HG02798 (cell line): Measurements from ENCODE around the gene MXD3.
"Not testable (repeated sequence)": the region's sequence is repeated elsewhere in the genome, so short reads cannot be mapped to it uniquely, and the experiment has no call there.

Source experiments
- ATAC-seq: cut with Tn5 transposase; IDR thresholded peaks from one replicate; pipeline ENCODE4 v1.9.1; 2021; ENCODE audit warnings: mild to moderate bottlenecking; ENCODE audit not compliant: unreplicated experiment, poor library complexity

The MXD3 gene

GRCh38 chr5:177288191-177288590 is 23.5 kb downstream of the MXD3 start:
- no peak for ATAC-seq

GRCh38 chr5:177276886-177277285 is 34.8 kb downstream of the MXD3 start:
- no peak for ATAC-seq

DNA sequence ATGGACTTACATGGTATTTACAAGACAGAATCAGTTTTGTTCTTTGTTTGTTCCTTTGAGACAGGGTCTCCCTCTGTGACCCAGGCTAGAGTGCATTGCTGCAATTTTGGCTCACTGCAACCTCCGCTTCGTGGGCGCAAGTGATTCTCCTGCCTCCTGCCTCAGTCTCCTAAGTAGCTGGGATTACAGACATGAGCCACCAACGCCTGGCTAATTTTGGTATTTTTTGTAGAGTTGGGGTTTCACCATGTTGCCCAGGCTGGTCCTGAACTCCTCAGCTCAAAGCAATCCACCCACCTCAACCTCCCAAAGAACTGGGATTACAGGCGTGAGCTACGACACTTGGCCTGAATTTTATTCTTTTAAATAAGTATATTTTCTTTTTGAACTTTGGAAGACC is 35.8 kb downstream of the MXD3 start:
- ATAC-seq: no peak

- ATAC-seq: no peak
Observed at GRCh38 chr5:177271113-177271512, 40.6 kb downstream of the MXD3 start.

DNA sequence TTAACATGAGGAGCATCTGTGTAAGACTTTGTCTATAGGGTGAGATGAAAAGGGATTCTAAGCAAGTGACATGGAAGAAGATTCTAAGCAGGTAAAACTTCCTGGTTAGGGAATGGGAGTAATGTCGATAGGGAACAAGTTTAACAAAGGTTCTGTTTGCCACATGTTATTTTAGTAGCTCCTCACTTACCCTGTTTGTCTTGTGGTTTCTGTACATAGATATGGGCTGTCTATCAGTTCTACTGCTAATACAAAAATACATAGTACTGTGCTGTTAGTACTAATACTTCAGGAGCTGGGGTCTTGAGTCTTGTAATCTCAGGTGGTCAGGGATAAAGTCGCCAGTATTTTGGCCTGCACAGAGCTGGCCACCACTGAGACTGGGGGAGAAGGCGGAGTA is 41.0 kb downstream of the MXD3 start:
- ATAC-seq: no peak

DNA sequence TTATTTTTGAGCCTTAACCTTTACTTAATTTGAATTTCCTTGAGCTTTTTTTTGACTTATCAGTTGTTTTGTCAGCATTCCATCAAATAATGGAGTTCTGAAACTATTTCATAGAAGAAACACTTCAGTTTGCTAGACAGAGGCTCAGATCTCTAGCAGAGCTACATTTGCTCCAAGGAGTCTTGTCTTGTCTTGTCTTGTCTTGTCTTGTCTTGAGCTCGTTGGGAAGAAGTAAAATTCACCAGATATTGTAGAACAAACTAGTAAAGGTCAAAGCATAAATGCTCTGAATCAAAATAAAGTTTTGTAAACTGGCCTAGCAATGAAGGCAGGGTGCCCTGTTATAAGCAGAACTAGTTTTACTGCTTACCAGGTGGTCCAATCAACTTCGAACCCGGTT is 41.7 kb downstream of the MXD3 start:
- no peak for ATAC-seq

DNA sequence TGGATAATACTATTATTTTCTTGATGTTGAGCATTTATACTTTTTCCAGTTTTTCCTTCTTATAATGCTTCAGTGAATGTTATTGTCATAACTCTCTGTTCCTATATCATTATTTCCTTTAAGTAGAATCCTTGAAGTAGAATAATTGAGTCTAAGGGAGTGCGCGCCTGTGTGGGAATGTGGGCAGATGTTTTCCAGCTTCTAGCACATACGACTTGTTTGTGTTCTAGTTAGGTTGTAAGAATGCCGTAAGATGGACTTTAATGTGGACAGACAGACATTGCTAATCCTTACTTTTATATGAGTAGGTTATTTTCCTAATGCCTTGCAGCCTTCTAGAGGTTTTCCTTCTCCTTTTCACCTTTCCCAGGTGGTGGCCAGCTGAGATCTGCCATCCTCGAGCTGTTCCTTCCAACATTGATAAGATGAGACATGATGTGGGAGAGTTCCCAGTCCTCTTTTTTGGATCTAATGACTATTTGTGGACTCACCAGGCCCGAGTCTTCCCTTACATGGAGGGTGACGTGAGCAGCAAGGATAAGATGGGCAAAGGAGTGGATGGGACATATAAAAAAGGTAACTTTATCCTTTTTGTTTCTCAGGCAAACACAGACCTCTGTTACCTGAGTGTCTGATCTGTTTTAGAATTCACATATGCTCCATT is 42.3 kb downstream of the MXD3 start:
- no peak for ATAC-seq

DNA sequence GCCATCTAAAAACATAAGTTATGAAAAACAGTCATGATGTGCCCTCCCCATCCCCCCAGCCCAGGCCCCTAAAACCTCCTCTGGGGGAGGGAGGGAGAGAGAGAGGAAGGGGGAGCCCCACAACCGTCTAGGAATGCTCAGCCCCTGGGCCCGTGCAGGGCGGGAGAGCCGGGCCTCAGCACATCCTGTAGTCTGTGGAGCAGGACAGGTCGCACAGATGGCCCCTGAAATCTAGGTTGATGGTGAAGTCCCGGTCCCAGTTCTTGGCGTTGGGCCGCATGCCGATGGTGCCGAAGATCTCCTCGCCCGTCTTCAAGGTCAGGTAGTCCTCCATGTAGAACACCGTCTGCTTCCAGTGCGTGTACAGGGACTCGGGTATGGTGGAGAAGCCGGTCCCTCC is 46.3 kb downstream of the MXD3 start:
- ATAC-seq: no peak

GRCh38 chr5:177264178-177264577 is 47.5 kb downstream of the MXD3 start:
- ATAC-seq: no peak

GRCh38 chr5:177261510-177261909 is 50.2 kb downstream of the MXD3 start:
- ATAC-seq: no peak

- no peak for ATAC-seq
Observed at GRCh38 chr5:177260961-177261360, 50.7 kb downstream of the MXD3 start.

DNA sequence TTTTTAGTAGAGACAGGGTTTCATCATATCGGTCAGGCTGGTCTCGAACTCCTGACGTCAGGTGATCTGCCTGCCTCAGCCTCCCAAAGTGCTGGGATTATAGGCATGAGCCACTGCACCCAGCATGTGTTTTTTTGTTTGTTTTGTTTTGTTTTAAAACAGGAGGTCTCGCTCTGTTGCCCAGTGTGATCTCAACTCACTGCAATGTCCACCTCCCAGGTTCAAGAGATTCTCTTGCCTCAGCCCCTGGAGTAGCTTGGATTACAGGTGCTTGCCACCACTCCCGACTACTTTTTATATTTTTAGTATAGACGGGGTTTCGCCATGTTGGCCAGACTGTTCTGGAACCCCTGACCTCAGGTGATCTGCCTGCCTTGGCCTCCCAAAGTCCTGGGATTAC is 53.0 kb downstream of the MXD3 start:
- ATAC-seq: not testable (repeated sequence)
